SK-MEL-5 (cell line): ENCODE results near the gene GMPPA. TPM values are rescaled to one million over a fixed set of nuclear protein-coding genes. Genes with fewer than 3 reads are reported as not detected.

Experiments
- DNase-seq: peaks from one replicate; pipeline ENCODE4 v3.0.0-alpha.2; 2016; ENCODE audit warnings: low read depth, low spot score
- in situ Hi-C: cut with HindIII; loops from 2 replicates; pipeline ENCODE4 v1.10.0; 2016; ENCODE audit warnings: low sequenced_read_pairs, high pct_unique_total_duplicates, low pct_unique_long_range_greater_than_20kb
- small RNA-seq, 2 experiments: library from RNA; depleted of rRNA; stranded (forward); fragments of <200 nt; gene quantifications; one replicate each; pipeline ENCODE3, GENCODE V24; 2014
- total RNA-seq: library from RNA; depleted of rRNA; stranded (reverse); fragments of >200 nt; shearing (Covaris generic); gene quantifications from 2 replicates; pipeline ENCODE4 v1.2.3, GENCODE V29; 2014; rRNA removed

The GMPPA gene
- total RNA-seq, 1 experiment from 2014 or later, result 64.8 TPM

DNA sequence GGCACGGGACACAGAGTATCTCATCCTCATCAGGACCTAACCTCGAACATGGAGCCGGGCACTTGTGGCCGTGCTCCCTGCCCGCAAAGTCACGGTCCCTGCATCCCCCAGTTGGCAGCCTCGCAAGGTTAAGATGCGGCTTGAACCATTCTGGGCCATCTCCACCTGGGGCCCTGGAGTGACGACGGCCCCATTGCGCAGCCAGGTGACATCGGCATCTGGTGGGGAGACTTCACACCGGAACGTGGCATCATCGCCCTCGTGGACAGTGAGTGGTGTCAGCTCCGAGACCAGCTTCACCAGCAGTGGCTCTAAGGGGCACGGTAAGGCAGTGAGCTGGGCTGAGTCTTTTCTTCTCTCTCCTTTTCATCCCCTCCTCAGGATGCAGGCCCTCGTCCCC lies 57.7 kb downstream of the GMPPA start:
- no peak for DNase-seq
- in situ Hi-C loops, result no loop called here

Small RNA genes within 50 kb of the gene (small RNA-seq; reads per million reads assigned to genes)
- gene MIR3132, result 0 reads per million in 2 experiments

Other genes with a start within 250 kb of the GMPPA start
- not detected in 2 replicates for gene TUBA4B, start 245.6 kb upstream of the GMPPA start, total RNA-seq
- 1.4 TPM in 1 of 2 replicates, not detected in the other for gene TUBA4A, start 245.0 kb upstream of the GMPPA start, total RNA-seq
- gene DNAJB2, start 219.5 kb upstream of the GMPPA start, total RNA-seq, result 25.8 and 33.2 TPM in 2 replicates
- gene PTPRN, start 189.5 kb upstream of the GMPPA start, total RNA-seq, result 1.5 and 2.8 TPM in 2 replicates
- gene RESP18, start 166.1 kb upstream of the GMPPA start, total RNA-seq, result not detected in 2 replicates
- 46.8 and 50.1 TPM in 2 replicates for gene DNPEP, start 111.0 kb upstream of the GMPPA start, total RNA-seq
- 0.13 TPM in 1 of 2 replicates, not detected in the other for gene DES, start 80.5 kb upstream of the GMPPA start, total RNA-seq
- 1.9 and 2.3 TPM in 2 replicates for gene SPEG, start 64.0 kb upstream of the GMPPA start, total RNA-seq
- gene ASIC4, start 15.6 kb downstream of the GMPPA start, total RNA-seq, result not detected in 2 replicates
- 93.9 and 111 TPM in 2 replicates for gene CHPF, start 44.9 kb downstream of the GMPPA start, total RNA-seq
- gene TMEM198, start 45.1 kb downstream of the GMPPA start, total RNA-seq, result 2.1 TPM in 2 replicates
- gene OBSL1, start 72.6 kb downstream of the GMPPA start, total RNA-seq, result 30.7 and 34.7 TPM in 2 replicates
- 0.18 TPM in 1 of 2 replicates, not detected in the other for gene INHA, start 73.4 kb downstream of the GMPPA start, total RNA-seq
- 13.9 and 14.7 TPM in 2 replicates for gene STK11IP, start 99.0 kb downstream of the GMPPA start, total RNA-seq
- 2.9 and 4.0 TPM in 2 replicates for gene SLC4A3, start 128.7 kb downstream of the GMPPA start, total RNA-seq